Measurements from ENCODE around the gene TAS2R31.

DNA sequence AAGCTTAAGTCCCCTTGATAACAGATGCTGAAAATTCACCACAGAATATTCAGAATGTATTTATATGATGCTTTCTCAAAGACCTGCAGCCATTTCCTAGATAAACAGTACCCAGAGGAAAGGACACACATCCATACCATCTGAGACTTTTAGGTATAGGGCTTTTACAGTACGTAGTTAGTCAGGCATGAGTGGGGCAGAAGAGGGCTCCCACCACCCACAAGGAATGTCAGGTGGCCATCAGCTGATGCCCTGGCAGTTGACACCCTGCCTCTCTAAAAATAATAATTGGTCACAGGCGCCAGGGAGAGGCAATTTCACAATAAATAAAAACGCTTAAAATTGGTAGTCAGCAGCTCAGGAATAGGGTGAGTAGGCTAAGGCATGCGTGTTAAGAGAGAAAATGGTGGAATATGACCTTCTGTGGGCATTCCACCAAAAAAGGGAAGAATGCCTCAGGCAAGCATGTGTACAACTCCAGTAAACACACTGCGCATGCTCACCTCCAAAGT lies 38.7 kb upstream of the TAS2R31 start:
- TF ChIP-seq, protein P1, sequence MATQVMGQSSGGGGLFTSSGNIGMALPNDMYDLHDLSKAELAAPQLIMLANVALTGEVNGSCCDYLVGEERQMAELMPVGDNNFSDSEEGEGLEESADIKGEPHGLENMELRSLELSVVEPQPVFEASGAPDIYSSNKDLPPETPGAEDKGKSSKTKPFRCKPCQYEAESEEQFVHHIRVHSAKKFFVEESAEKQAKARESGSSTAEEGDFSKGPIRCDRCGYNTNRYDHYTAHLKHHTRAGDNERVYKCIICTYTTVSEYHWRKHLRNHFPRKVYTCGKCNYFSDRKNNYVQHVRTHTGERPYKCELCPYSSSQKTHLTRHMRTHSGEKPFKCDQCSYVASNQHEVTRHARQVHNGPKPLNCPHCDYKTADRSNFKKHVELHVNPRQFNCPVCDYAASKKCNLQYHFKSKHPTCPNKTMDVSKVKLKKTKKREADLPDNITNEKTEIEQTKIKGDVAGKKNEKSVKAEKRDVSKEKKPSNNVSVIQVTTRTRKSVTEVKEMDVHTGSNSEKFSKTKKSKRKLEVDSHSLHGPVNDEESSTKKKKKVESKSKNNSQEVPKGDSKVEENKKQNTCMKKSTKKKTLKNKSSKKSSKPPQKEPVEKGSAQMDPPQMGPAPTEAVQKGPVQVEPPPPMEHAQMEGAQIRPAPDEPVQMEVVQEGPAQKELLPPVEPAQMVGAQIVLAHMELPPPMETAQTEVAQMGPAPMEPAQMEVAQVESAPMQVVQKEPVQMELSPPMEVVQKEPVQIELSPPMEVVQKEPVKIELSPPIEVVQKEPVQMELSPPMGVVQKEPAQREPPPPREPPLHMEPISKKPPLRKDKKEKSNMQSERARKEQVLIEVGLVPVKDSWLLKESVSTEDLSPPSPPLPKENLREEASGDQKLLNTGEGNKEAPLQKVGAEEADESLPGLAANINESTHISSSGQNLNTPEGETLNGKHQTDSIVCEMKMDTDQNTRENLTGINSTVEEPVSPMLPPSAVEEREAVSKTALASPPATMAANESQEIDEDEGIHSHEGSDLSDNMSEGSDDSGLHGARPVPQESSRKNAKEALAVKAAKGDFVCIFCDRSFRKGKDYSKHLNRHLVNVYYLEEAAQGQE (IDR thresholded peaks at IDR 0.05; ENCODE audit: insufficient read depth in 1 of 2, low read depth in 2 of 2, low read length in 2 of 2), result no peak
- TF ChIP-seq TAF1 (IDR thresholded peaks at IDR 0.05; ENCODE audit: borderline replicate concordance, insufficient read depth, low read length), result no peak
